Panc1 (cell line): ENCODE data around the gene LAG3.

ENCODE experiments used
- POLR2AphosphoS5 ChIP-seq: IDR thresholded peaks from 2 replicates; pipeline ENCODE4 v1.6.1; 2012; ENCODE audit warnings: mild to moderate bottlenecking, low read depth, low read length, moderate library complexity
- SIN3A ChIP-seq: IDR thresholded peaks from 2 replicates; pipeline ENCODE4 v1.6.1; 2012; ENCODE audit warnings: low read depth, mild to moderate bottlenecking, low read length, moderate library complexity, borderline replicate concordance; ENCODE audit not compliant: insufficient read depth
- TCF7L2 ChIP-seq: IDR thresholded peaks from 2 replicates; pipeline ENCODE4 v1.6.1; 2011; ENCODE audit warnings: mild to moderate bottlenecking, low read depth, low read length, inconsistent platforms
- TF ChIP-seq, protein P1 (sequence below): fragments of 450-650 bp; IDR thresholded peaks from 2 replicates; pipeline ENCODE4 v1.5.1; 2017; ENCODE audit warnings: mild to moderate bottlenecking
- TF ChIP-seq, protein P2 (sequence below), 2 experiments: IDR thresholded peaks; 2 replicates each; pipeline ENCODE4 v1.6.1; 2011 to 2012; ENCODE audit warnings: low read depth in 2 of 2, control low read depth in 1 of 2, low read length in 1 of 2, mild to moderate bottlenecking in 1 of 2, moderate library complexity in 1 of 2; ENCODE audit not compliant: insufficient read depth in 1 of 2

DNA sequence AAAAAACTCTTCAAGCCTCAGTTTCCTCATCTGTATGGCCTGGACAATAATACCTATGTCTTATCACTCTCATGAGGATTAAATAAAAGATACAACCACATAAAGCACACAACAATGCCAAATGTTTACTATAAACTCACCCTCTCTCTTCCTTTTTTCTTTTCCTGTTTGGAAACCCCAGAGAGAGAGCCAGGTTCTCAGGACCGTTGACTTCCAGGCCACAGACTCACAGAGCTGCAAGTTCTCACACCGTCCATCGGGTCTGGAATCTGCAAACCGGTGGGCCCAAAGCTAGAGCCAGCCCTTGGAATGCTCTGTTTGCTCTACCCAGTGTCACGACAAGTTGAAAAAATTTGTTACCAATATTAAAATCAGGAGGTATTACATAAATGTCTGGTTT lies 12.4 kb downstream of the LAG3 start:
- TF ChIP-seq, protein P1, sequence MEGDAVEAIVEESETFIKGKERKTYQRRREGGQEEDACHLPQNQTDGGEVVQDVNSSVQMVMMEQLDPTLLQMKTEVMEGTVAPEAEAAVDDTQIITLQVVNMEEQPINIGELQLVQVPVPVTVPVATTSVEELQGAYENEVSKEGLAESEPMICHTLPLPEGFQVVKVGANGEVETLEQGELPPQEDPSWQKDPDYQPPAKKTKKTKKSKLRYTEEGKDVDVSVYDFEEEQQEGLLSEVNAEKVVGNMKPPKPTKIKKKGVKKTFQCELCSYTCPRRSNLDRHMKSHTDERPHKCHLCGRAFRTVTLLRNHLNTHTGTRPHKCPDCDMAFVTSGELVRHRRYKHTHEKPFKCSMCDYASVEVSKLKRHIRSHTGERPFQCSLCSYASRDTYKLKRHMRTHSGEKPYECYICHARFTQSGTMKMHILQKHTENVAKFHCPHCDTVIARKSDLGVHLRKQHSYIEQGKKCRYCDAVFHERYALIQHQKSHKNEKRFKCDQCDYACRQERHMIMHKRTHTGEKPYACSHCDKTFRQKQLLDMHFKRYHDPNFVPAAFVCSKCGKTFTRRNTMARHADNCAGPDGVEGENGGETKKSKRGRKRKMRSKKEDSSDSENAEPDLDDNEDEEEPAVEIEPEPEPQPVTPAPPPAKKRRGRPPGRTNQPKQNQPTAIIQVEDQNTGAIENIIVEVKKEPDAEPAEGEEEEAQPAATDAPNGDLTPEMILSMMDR, result no peak
- TF ChIP-seq, protein P2, sequence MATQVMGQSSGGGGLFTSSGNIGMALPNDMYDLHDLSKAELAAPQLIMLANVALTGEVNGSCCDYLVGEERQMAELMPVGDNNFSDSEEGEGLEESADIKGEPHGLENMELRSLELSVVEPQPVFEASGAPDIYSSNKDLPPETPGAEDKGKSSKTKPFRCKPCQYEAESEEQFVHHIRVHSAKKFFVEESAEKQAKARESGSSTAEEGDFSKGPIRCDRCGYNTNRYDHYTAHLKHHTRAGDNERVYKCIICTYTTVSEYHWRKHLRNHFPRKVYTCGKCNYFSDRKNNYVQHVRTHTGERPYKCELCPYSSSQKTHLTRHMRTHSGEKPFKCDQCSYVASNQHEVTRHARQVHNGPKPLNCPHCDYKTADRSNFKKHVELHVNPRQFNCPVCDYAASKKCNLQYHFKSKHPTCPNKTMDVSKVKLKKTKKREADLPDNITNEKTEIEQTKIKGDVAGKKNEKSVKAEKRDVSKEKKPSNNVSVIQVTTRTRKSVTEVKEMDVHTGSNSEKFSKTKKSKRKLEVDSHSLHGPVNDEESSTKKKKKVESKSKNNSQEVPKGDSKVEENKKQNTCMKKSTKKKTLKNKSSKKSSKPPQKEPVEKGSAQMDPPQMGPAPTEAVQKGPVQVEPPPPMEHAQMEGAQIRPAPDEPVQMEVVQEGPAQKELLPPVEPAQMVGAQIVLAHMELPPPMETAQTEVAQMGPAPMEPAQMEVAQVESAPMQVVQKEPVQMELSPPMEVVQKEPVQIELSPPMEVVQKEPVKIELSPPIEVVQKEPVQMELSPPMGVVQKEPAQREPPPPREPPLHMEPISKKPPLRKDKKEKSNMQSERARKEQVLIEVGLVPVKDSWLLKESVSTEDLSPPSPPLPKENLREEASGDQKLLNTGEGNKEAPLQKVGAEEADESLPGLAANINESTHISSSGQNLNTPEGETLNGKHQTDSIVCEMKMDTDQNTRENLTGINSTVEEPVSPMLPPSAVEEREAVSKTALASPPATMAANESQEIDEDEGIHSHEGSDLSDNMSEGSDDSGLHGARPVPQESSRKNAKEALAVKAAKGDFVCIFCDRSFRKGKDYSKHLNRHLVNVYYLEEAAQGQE (IDR thresholded peaks at IDR 0.05; ENCODE audit: insufficient read depth in 1 of 2, low read depth in 2 of 2, low read length in 1 of 2), result no peak
- TF ChIP-seq POLR2AphosphoS5 (no peak), SIN3A (no peak), TCF7L2 (no peak)
